ENCODE measurements around the gene RHOT1. TPM values are rescaled to one million over a fixed set of nuclear protein-coding genes. Genes with fewer than 3 reads are reported as not detected.

Gene RHOT1
- total RNA-seq, 1 donor from 2014 or later = 76.4 TPM

DNA sequence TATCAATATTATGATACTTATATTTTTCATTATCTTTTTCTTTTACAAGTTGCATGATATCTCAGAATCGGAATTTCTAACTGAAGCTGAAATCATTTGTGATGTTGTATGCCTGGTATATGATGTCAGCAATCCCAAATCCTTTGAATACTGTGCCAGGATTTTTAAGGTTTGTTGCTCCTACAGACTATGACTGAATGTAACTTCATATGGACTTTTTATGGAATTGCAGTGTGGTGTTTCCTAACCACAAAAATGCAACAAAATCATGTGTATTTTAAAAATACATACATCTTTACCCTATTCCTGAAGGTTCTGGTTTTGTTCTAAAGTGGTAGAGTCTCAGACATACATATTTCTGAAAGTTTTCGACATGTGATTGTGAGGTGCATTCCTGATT, 64.6 kb downstream of the RHOT1 start:
- H3K4me3 ChIP-seq = no peak overlapping the region
- H3K27ac ChIP-seq = no peak overlapping the region
- H3K4me1 Mint-ChIP-seq = no peaks in the 10 kb centered on the region
- peaks cover 9% of the 10 kb centered on the region for H3K36me3 ChIP-seq
- no peaks in the 10 kb centered on the region for H3K27me3 Mint-ChIP-seq (ENCODE audit: insufficient read depth, low read depth)
- no peak overlapping the region for H3K4me3 Mint-ChIP-seq
- H3K79me2 ChIP-seq (ENCODE audit: low read depth) = no peaks in the 10 kb centered on the region
- no peak for DNase-seq (ENCODE audit: low spot score)
- no peak overlapping the region for H3K4me2 ChIP-seq
- no peaks in the 10 kb centered on the region for H4K20me1 ChIP-seq (ENCODE audit: low read depth)
- TF ChIP-seq EZH2 (IDR thresholded peaks at IDR 0.05) (no peak), EZH2phosphoT487 (IDR thresholded peaks at IDR 0.05) (no peak)
- TF ChIP-seq, protein P1, sequence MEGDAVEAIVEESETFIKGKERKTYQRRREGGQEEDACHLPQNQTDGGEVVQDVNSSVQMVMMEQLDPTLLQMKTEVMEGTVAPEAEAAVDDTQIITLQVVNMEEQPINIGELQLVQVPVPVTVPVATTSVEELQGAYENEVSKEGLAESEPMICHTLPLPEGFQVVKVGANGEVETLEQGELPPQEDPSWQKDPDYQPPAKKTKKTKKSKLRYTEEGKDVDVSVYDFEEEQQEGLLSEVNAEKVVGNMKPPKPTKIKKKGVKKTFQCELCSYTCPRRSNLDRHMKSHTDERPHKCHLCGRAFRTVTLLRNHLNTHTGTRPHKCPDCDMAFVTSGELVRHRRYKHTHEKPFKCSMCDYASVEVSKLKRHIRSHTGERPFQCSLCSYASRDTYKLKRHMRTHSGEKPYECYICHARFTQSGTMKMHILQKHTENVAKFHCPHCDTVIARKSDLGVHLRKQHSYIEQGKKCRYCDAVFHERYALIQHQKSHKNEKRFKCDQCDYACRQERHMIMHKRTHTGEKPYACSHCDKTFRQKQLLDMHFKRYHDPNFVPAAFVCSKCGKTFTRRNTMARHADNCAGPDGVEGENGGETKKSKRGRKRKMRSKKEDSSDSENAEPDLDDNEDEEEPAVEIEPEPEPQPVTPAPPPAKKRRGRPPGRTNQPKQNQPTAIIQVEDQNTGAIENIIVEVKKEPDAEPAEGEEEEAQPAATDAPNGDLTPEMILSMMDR (IDR thresholded peaks at IDR 0.05) = no peak
- no peaks in the 10 kb centered on the region for H3K9me3 ChIP-seq (ENCODE audit: low read depth)
- no peak overlapping the region for H3K9ac ChIP-seq
- no peak overlapping the region for H2AFZ ChIP-seq (replicated peaks)
- H3K27me3 ChIP-seq = no peaks in the 10 kb centered on the region
- peaks cover 26% of the 10 kb centered on the region for H3F3A ChIP-seq (ENCODE audit: low read depth)
- no peaks in the 10 kb centered on the region for H3K9me3 Mint-ChIP-seq
- H3K36me3 Mint-ChIP-seq = peaks cover 12% of the 10 kb centered on the region
- no peaks in the 10 kb centered on the region for H3K4me1 ChIP-seq
- H3K27ac Mint-ChIP-seq = no peak overlapping the region

DNA sequence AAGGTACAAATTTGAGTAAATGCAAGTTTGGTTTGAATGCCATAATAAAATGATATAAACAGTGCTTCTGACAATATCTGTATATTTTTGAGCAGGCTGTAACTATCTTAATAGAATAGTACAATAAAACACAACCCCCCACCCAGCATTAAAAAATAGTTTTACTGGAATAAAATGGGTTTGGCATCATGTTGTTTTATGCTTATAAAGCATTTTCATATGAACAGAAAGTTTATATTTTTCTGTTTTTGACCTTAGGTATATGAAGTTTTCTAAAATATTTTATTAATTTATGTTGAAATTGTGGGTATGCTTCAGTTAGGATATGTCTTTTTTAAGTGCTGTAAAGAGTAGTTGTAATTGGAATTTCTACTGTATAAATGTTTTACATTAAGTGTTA, 66.1 kb downstream of the RHOT1 start:
- Mint-ChIP-seq H3K4me3 (no peak overlapping the region), H3K4me1 (no peaks in the 10 kb centered on the region), H3K27ac (no peak overlapping the region), H3K27me3 (ENCODE audit: insufficient read depth, low read depth) (no peaks in the 10 kb centered on the region), H3K9me3 (no peaks in the 10 kb centered on the region), H3K36me3 (peaks cover 8% of the 10 kb centered on the region)
- Histone ChIP-seq H3F3A (ENCODE audit: low read depth) (peaks cover 31% of the 10 kb centered on the region), H3K4me1 (no peaks in the 10 kb centered on the region), H3K27me3 (no peaks in the 10 kb centered on the region), H3K4me3 (no peak overlapping the region), H3K79me2 (ENCODE audit: low read depth) (no peaks in the 10 kb centered on the region), H3K4me2 (no peak overlapping the region), H3K36me3 (peaks cover 9% of the 10 kb centered on the region), H4K20me1 (ENCODE audit: low read depth) (no peaks in the 10 kb centered on the region), H3K9ac (no peak overlapping the region), H3K27ac (no peak overlapping the region), H2AFZ (replicated peaks) (no peak overlapping the region), H3K9me3 (ENCODE audit: low read depth) (no peaks in the 10 kb centered on the region)
- TF ChIP-seq EZH2phosphoT487 (IDR thresholded peaks at IDR 0.05) = no peak
- TF ChIP-seq EZH2 (IDR thresholded peaks at IDR 0.05) = no peak
- TF ChIP-seq, protein P1 (IDR thresholded peaks at IDR 0.05) = no peak
- no peak for DNase-seq (ENCODE audit: low spot score)

DNA sequence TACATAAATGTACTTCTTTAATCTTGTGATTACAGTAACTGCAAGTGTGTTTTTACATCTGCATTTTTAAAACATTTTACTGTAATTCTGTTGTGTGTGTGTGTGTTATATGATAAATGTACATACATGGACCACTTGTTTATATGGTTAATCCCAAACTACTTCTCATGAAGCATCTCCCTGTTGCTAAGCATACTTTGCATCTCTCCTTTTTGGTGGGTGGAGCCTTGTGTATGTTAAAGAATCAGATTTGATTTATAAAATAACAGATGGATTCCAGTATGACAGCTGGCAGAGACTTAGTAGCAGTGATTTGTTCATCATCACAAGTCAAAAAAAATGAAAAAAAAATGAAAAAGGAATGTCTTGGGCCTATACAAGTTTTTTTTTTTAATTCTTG, 67.3 kb downstream of the RHOT1 start:
- no peaks in the 10 kb centered on the region for H3K9me3 Mint-ChIP-seq
- no peak overlapping the region for H3K27ac Mint-ChIP-seq
- H3K27me3 Mint-ChIP-seq (ENCODE audit: insufficient read depth, low read depth) = no peaks in the 10 kb centered on the region
- Histone ChIP-seq H3K4me2 (no peak overlapping the region), H3K79me2 (ENCODE audit: low read depth) (no peaks in the 10 kb centered on the region), H3K9me3 (ENCODE audit: low read depth) (no peaks in the 10 kb centered on the region), H4K20me1 (ENCODE audit: low read depth) (no peaks in the 10 kb centered on the region), H2AFZ (replicated peaks) (no peak overlapping the region), H3K9ac (no peak overlapping the region), H3K27ac (no peak overlapping the region), H3K27me3 (no peaks in the 10 kb centered on the region), H3K4me1 (no peaks in the 10 kb centered on the region), H3K4me3 (no peak overlapping the region), H3F3A (ENCODE audit: low read depth) (peaks cover 31% of the 10 kb centered on the region), H3K36me3 (peaks cover 9% of the 10 kb centered on the region)
- no peak overlapping the region for H3K4me3 Mint-ChIP-seq
- no peaks in the 10 kb centered on the region for H3K4me1 Mint-ChIP-seq
- TF ChIP-seq EZH2 (IDR thresholded peaks at IDR 0.05) = no peak
- TF ChIP-seq EZH2phosphoT487 (IDR thresholded peaks at IDR 0.05) = no peak
- TF ChIP-seq, protein P1 (IDR thresholded peaks at IDR 0.05) = no peak
- H3K36me3 Mint-ChIP-seq = peaks cover 5% of the 10 kb centered on the region
- no peak for DNase-seq (ENCODE audit: low spot score)

Measured in neural progenitor cell (in vitro differentiated cells).